HL-60 (cell line): Measurements from ENCODE around the gene NF1.

ENCODE experiments used
- DNase-seq, 2 experiments: peaks; one replicate each; pipeline ENCODE4 v3.0.0-alpha.2; 2010 to 2020; ENCODE audit warnings: low read depth in 1 of 2, low spot score in 1 of 2
- H3K27ac ChIP-seq: fragments of 250-450 bp; sonication (Bioruptor Pico); replicated peaks from 2 replicates; pipeline ENCODE4 v1.5.1; 2020; ENCODE audit warnings: mild to moderate bottlenecking, moderate library complexity
- H3K27me3 ChIP-seq: fragments of 250-450 bp; sonication (Bioruptor Pico); 2 replicates; pipeline ENCODE4 v1.5.1; 2021; ENCODE audit warnings: mild to moderate bottlenecking, moderate library complexity; ENCODE audit not compliant: insufficient read depth, poor library complexity, severe bottlenecking
- H3K4me3 ChIP-seq: replicated peaks from 2 replicates; pipeline ENCODE4 v1.5.1; 2011; ENCODE audit warnings: mild to moderate bottlenecking, control low read depth, low read length; ENCODE audit not compliant: insufficient read depth
- CTCF ChIP-seq: IDR thresholded peaks from one replicate; pipeline ENCODE4 v1.5.1; 2011; ENCODE audit warnings: low read length, control low read depth, inconsistent platforms; ENCODE audit not compliant: insufficient read depth
- GABPA ChIP-seq: IDR thresholded peaks from 2 replicates; pipeline ENCODE4 v1.6.1; 2012; ENCODE audit warnings: low read depth
- POLR2AphosphoS5 ChIP-seq: IDR thresholded peaks from 2 replicates; pipeline ENCODE4 v1.6.1; 2012; ENCODE audit warnings: low read depth
- REST ChIP-seq: IDR thresholded peaks from 2 replicates; pipeline ENCODE4 v1.6.1; 2012; ENCODE audit warnings: low read depth; ENCODE audit not compliant: insufficient replicate concordance
- SPI1 ChIP-seq: IDR thresholded peaks from 2 replicates; pipeline ENCODE4 v1.6.1; 2012; ENCODE audit warnings: low read depth, mild to moderate bottlenecking, borderline replicate concordance

Gene NF1

GRCh38 chr17:31415004-31415454, 320.3 kb downstream of the NF1 start:
- TF ChIP-seq GABPA (no peak), CTCF (no peak), POLR2AphosphoS5 (no peak), SPI1 (peak; percentile 70; the same call in 1 of the 2 replicates), REST (no peak)
- H3K27ac ChIP-seq: no peak overlapping the region; the same call in 1 of the 2 replicates
- peak; percentile 47 to 81 for DNase-seq
- H3K4me3 ChIP-seq: 0 out of 2 replicates have a peak overlapping the region, but pooled peaks have one; percentile 2
- H3K27me3 ChIP-seq: no peaks in the 10 kb centered on the region

GRCh38 chr17:31415640-31416502, 321.1 kb downstream of the NF1 start:
- no peak for TF ChIP-seq REST
- TF ChIP-seq GABPA: no peak
- TF ChIP-seq POLR2AphosphoS5: no peak
- no peak for TF ChIP-seq CTCF
- no peak for TF ChIP-seq SPI1
- Histone ChIP-seq H3K4me3 (no peak overlapping the region), H3K27ac (no peak overlapping the region), H3K27me3 (no peaks in the 10 kb centered on the region)
- no peak for DNase-seq

- DNase-seq: no peak
- TF ChIP-seq POLR2AphosphoS5: no peak
- TF ChIP-seq SPI1: no peak
- no peak for TF ChIP-seq CTCF
- no peak for TF ChIP-seq REST
- no peak for TF ChIP-seq GABPA
- H3K4me3 ChIP-seq: no peak overlapping the region
- H3K27ac ChIP-seq: no peak overlapping the region
- H3K27me3 ChIP-seq: no peaks in the 10 kb centered on the region
Measured at GRCh38 chr17:31416503-31416923, 321.7 kb downstream of the NF1 start.
